Measurements from ENCODE around the gene CDK5RAP1.

Gene CDK5RAP1

GRCh38 chr20:33316343-33316742, 85.0 kb downstream of the CDK5RAP1 start:
- in situ Hi-C loops (cut with HindIII; ENCODE audit: low sequenced_read_pairs), result no loop called here
- DNase-seq (ENCODE audit: low read depth, low spot score), result no peak
- no peak overlapping the region for H3K4me3 ChIP-seq (ENCODE audit: low read depth, low read length)
- TF ChIP-seq, protein P1, sequence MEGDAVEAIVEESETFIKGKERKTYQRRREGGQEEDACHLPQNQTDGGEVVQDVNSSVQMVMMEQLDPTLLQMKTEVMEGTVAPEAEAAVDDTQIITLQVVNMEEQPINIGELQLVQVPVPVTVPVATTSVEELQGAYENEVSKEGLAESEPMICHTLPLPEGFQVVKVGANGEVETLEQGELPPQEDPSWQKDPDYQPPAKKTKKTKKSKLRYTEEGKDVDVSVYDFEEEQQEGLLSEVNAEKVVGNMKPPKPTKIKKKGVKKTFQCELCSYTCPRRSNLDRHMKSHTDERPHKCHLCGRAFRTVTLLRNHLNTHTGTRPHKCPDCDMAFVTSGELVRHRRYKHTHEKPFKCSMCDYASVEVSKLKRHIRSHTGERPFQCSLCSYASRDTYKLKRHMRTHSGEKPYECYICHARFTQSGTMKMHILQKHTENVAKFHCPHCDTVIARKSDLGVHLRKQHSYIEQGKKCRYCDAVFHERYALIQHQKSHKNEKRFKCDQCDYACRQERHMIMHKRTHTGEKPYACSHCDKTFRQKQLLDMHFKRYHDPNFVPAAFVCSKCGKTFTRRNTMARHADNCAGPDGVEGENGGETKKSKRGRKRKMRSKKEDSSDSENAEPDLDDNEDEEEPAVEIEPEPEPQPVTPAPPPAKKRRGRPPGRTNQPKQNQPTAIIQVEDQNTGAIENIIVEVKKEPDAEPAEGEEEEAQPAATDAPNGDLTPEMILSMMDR (IDR thresholded peaks at IDR 0.05; ENCODE audit: low read depth, low read length), result no peak

- DNase-seq (ENCODE audit: low read depth, low spot score), result no peak
- no peak overlapping the region for H3K4me3 ChIP-seq (ENCODE audit: low read depth, low read length)
- TF ChIP-seq, protein P1 (IDR thresholded peaks at IDR 0.05; ENCODE audit: low read depth, low read length), result no peak
- in situ Hi-C loops (cut with HindIII; ENCODE audit: low sequenced_read_pairs), result no loop called here
These were observed 87.5 kb downstream of the CDK5RAP1 start for GRCh38 chr20:33313686-33314314.

DNA sequence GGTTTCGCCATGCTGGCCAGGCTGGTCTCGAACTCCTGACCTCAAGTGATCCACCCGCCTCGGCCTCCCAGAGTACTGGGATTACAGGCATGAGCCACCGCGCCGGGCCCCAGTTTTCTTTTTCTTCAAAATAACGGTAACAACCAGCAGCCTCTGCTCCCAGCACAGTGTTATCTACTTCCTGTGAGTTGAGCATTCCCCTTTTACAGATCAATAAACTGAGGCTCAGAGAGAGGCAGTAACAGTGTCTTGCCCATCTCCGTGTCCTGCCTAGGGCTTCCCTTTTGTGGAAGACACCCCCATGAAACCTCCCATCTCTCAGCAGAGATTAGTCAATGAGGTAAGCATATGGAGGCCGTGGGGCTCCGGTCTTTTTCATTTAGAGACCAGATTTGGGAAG, 88.7 kb downstream of the CDK5RAP1 start:
- DNase-seq (ENCODE audit: low read depth, low spot score), result no peak
- in situ Hi-C loops (cut with HindIII; ENCODE audit: low sequenced_read_pairs), result no loop called here
- TF ChIP-seq, protein P1 (IDR thresholded peaks at IDR 0.05; ENCODE audit: low read depth, low read length), result no peak
- no peak overlapping the region for H3K4me3 ChIP-seq (ENCODE audit: low read depth, low read length)

- H3K4me3 ChIP-seq (ENCODE audit: low read depth, low read length), result no peak overlapping the region
- TF ChIP-seq, protein P1 (IDR thresholded peaks at IDR 0.05; ENCODE audit: low read depth, low read length), result no peak
- DNase-seq (ENCODE audit: low read depth, low spot score), result no peak
- in situ Hi-C loops (cut with HindIII; ENCODE audit: low sequenced_read_pairs), result no loop called here
These were observed 89.3 kb downstream of the CDK5RAP1 start for GRCh38 chr20:33311996-33312395.

DNA sequence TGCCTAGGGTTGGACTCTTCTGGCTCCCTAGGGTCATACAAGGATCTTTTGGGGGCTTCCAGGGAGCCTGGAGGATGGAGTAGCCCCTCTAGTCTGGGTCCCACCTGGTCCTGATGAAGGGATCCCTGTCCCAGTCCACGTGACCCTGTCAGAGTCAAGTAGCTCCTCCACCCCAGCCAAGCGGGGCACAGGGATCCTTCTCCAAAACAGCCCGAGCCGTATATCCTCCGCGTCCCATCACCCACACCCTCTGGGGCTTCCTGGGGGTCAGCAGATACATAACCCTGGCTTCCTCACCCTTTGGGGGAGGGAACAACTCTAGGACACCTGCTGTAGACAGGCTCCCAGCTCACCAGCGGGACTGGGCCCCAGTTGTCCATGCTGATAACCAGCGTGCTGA, 90.3 kb downstream of the CDK5RAP1 start:
- TF ChIP-seq, protein P1 (IDR thresholded peaks at IDR 0.05; ENCODE audit: low read depth, low read length), result no peak
- H3K4me3 ChIP-seq (ENCODE audit: low read depth, low read length), result no peak overlapping the region
- in situ Hi-C loops (cut with HindIII; ENCODE audit: low sequenced_read_pairs), result no loop called here
- no peak for DNase-seq (ENCODE audit: low read depth, low spot score)

- H3K4me3 ChIP-seq (ENCODE audit: low read depth, low read length), result no peak overlapping the region
- no peak for DNase-seq (ENCODE audit: low read depth, low spot score)
- in situ Hi-C loops (cut with HindIII; ENCODE audit: low sequenced_read_pairs), result no loop called here
- TF ChIP-seq, protein P1 (IDR thresholded peaks at IDR 0.05; ENCODE audit: low read depth, low read length), result no peak
These were observed 90.9 kb downstream of the CDK5RAP1 start for GRCh38 chr20:33310327-33310899.

Measured in astrocyte of the spinal cord (primary cell).